ENCODE results near the gene SERPINB10. TPM values are rescaled to one million over a fixed set of nuclear protein-coding genes. Genes with fewer than 3 reads are reported as not detected.

The SERPINB10 gene, protein sequence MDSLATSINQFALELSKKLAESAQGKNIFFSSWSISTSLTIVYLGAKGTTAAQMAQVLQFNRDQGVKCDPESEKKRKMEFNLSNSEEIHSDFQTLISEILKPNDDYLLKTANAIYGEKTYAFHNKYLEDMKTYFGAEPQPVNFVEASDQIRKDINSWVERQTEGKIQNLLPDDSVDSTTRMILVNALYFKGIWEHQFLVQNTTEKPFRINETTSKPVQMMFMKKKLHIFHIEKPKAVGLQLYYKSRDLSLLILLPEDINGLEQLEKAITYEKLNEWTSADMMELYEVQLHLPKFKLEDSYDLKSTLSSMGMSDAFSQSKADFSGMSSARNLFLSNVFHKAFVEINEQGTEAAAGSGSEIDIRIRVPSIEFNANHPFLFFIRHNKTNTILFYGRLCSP
- not detected in 2 replicates for total RNA-seq (2011; cell fraction: chromatin; rRNA removed; ENCODE audit: low replicate concordance)
- total RNA-seq (2011; cell fraction: nucleolus; rRNA removed) = not detected in 2 replicates
- not detected in 2 replicates for total RNA-seq (2011; cell fraction: nucleoplasm; rRNA removed)
- total RNA-seq (2014; rRNA removed) (not detected in 2 replicates), total RNA-seq (2014; rRNA removed; fragmentation: Illumina TruSeq; extraction: Trizol) (not detected in 2 replicates), total RNA-seq (2015; rRNA removed; fragmentation: Illumina TruSeq; extraction: Trizol) (not detected in 2 replicates), total RNA-seq (2021) (not detected in 2 replicates), polyA plus RNA-seq (2011; rRNA removed) (not detected in 2 replicates), polyA plus RNA-seq (2014; fragmentation: Illumina TruSeq; extraction: Trizol) (not detected in 2 replicates), polyA plus RNA-seq (2014; fragmentation: Nextera tagmentation; extraction: Ambion mirVana) (not detected), polyA plus RNA-seq (2014; rRNA removed) (not detected in 2 replicates), polyA minus RNA-seq (2011; rRNA and poly(A)+ RNA removed) (not detected in 2 replicates), Bru-seq, nascent RNA (not detected), BruChase-seq, experiment 1, labeled RNA remaining after a 2-hour chase (not detected), BruChase-seq, experiment 2, labeled RNA remaining after a 6-hour chase (not detected)
- polyA plus RNA-seq (2011; cell fraction: cytosol; rRNA removed) = not detected in 2 replicates
- not detected in 2 replicates for polyA plus RNA-seq (2011; cell fraction: nucleus; rRNA removed)
- not detected in 2 replicates for polyA plus RNA-seq (2012)
- not detected in 2 replicates for polyA minus RNA-seq (2011; cell fraction: cytosol; rRNA and poly(A)+ RNA removed)
- polyA minus RNA-seq (2011; cell fraction: nucleus; rRNA and poly(A)+ RNA removed) = not detected in 2 replicates
- long read RNA-seq, experiment 1 = 0 reads
- long read RNA-seq, experiment 2 = 0 reads
- long read RNA-seq, experiment 3 = 0 reads

DNA sequence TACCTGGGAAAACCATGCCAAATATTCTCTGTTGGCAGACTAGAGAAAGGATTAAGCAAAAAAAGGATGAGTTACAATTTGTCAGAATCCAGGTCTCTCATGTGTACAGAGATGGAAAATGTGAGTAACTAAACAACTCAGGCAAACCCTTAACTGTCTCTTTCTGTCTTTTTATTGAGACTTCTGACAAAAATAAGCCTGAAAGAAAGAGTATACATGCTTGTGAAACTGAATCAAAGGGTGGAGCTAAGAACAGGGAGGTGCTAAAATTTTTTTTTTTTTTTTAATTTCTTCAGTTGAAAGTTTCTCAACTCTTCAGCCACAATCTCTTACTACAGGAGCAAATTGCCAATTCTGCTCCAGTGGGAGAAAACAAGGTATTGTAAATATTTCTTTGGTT is at the start of gene SERPINB10:
TSS of gene SERPINB10 (plus strand) at position 295 of the 400 bp plus-strand sequence. CDS start 7,553 bp downstream, outside the sequence.
- Histone ChIP-seq H2AFZ (ENCODE audit: low read depth, low read length) (no peak within 1 kb of the TSS), H3K4me2 (ENCODE audit: insufficient read depth, low read length) (no peak within 1 kb of the TSS), H3K9me3 (replicated peaks; ENCODE audit: control insufficient read depth, insufficient read depth, low read depth, low read length) (no peaks in the 10 kb centered on the region), H3K27ac (ENCODE audit: extremely low read depth, low read depth, low read length) (no peak within 1 kb of the TSS), H3K9me1 (ENCODE audit: control insufficient read depth, insufficient read depth, low read length) (no peaks in the 10 kb centered on the region), H3K4me3 (no peak within 1 kb of the TSS), H3K4me1 (replicated peaks in 1 of 2; ENCODE audit: control insufficient read depth in 2 of 2, insufficient read depth in 2 of 2, low read length in 2 of 2) (no peaks in the 10 kb centered on the region), H3K27me3 (ENCODE audit: control insufficient read depth in 2 of 2, insufficient read depth in 2 of 2, low read length in 2 of 2) (no peaks in the 10 kb centered on the region), H3K79me2 (ENCODE audit: control insufficient read depth, insufficient read depth, low read length) (no peaks in the 10 kb centered on the region), H4K20me1 (replicated peaks; ENCODE audit: control insufficient read depth, insufficient read depth, low read length) (no peaks in the 10 kb centered on the region), H3K36me3 (ENCODE audit: control insufficient read depth, insufficient read depth, low read length) (no peaks in the 10 kb centered on the region), H3K9ac (ENCODE audit: insufficient read depth in 1 of 2, low read depth in 2 of 2, low read length in 2 of 2) (no peak within 1 kb of the TSS)
- intact Hi-C loops (cut with micrococcal nuclease) (no loop called here), in situ Hi-C loops (cut with MboI) (no loop called here)
- no TSS peak for BruUV-seq (replicated peaks)
- DNase-seq (ENCODE audit: extremely low read depth in 1 of 4, low spot score in 3 of 4) = no peak
- no peak for FAIRE-seq
- CTCF ChIA-PET (ENCODE audit: low intra/inter-chr PET ratio) = no interaction called here
- POLR2A ChIA-PET = no interaction called here
- no peak for ATAC-seq
- TF ChIP-seq SMARCA4 (IDR thresholded peaks at IDR 0.05) (no peak), SMAD3 (CRISPR knock-in tag; conservative IDR thresholded peaks at IDR 0.05) (no peak), HLTF (IDR thresholded peaks at IDR 0.05) (no peak), ERF (CRISPR knock-in tag; IDR thresholded peaks at IDR 0.05) (no peak), PYGO2 (tag; IDR thresholded peaks at IDR 0.05) (no peak), SNRNP70 (optimal IDR thresholded peaks at IDR 0.05; ENCODE audit: low read depth, low read length) (no peak), JUN (IDR thresholded peaks at IDR 0.05; ENCODE audit: borderline replicate concordance, low read depth, low read length) (no peak), JUN (CRISPR knock-in tag; IDR thresholded peaks at IDR 0.05; ENCODE audit: borderline replicate concordance) (no peak), PHB2 (IDR thresholded peaks at IDR 0.05; ENCODE audit: low read depth) (no peak), NR3C1 (CRISPR knock-in tag; IDR thresholded peaks at IDR 0.05) (no peak), ZNF561 (CRISPR knock-in tag; conservative IDR thresholded peaks at IDR 0.05) (no peak), CBX2 (IDR thresholded peaks at IDR 0.05; ENCODE audit: insufficient read depth, low read length, poor library complexity, severe bottlenecking) (no peak)
- TF ChIP-seq, protein P1, sequence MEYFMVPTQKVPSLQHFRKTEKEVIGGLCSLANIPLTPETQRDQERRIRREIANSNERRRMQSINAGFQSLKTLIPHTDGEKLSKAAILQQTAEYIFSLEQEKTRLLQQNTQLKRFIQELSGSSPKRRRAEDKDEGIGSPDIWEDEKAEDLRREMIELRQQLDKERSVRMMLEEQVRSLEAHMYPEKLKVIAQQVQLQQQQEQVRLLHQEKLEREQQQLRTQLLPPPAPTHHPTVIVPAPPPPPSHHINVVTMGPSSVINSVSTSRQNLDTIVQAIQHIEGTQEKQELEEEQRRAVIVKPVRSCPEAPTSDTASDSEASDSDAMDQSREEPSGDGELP (CRISPR knock-in tag; IDR thresholded peaks at IDR 0.05; ENCODE audit: borderline replicate concordance) = no peak
- TF ChIP-seq, protein P2, sequence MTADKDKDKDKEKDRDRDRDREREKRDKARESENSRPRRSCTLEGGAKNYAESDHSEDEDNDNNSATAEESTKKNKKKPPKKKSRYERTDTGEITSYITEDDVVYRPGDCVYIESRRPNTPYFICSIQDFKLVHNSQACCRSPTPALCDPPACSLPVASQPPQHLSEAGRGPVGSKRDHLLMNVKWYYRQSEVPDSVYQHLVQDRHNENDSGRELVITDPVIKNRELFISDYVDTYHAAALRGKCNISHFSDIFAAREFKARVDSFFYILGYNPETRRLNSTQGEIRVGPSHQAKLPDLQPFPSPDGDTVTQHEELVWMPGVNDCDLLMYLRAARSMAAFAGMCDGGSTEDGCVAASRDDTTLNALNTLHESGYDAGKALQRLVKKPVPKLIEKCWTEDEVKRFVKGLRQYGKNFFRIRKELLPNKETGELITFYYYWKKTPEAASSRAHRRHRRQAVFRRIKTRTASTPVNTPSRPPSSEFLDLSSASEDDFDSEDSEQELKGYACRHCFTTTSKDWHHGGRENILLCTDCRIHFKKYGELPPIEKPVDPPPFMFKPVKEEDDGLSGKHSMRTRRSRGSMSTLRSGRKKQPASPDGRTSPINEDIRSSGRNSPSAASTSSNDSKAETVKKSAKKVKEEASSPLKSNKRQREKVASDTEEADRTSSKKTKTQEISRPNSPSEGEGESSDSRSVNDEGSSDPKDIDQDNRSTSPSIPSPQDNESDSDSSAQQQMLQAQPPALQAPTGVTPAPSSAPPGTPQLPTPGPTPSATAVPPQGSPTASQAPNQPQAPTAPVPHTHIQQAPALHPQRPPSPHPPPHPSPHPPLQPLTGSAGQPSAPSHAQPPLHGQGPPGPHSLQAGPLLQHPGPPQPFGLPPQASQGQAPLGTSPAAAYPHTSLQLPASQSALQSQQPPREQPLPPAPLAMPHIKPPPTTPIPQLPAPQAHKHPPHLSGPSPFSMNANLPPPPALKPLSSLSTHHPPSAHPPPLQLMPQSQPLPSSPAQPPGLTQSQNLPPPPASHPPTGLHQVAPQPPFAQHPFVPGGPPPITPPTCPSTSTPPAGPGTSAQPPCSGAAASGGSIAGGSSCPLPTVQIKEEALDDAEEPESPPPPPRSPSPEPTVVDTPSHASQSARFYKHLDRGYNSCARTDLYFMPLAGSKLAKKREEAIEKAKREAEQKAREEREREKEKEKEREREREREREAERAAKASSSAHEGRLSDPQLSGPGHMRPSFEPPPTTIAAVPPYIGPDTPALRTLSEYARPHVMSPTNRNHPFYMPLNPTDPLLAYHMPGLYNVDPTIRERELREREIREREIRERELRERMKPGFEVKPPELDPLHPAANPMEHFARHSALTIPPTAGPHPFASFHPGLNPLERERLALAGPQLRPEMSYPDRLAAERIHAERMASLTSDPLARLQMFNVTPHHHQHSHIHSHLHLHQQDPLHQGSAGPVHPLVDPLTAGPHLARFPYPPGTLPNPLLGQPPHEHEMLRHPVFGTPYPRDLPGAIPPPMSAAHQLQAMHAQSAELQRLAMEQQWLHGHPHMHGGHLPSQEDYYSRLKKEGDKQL (CRISPR knock-in tag; IDR thresholded peaks at IDR 0.05; ENCODE audit: borderline replicate concordance) = no peak
